Liver (tissue), 3 donors: ENCODE data around the gene INSR.

Source experiments
- HNF4A ChIP-seq, 2 donors: conservative IDR thresholded peaks; 2 replicates each; pipeline ENCODE4 v1.6.1; 2016; ENCODE audit warnings: antibody characterized with exemption in 2 of 2, mild to moderate bottlenecking in 2 of 2
- JUND ChIP-seq, 2 donors: IDR thresholded peaks; 2 replicates each; pipeline ENCODE4 v1.6.1; 2016; ENCODE audit warnings: antibody characterized with exemption in 2 of 2
- NR2F2 ChIP-seq: IDR thresholded peaks from 2 replicates; pipeline ENCODE4 v1.6.1; 2016; ENCODE audit warnings: antibody characterized with exemption
- RAD21 ChIP-seq, 2 donors: IDR thresholded peaks; 2 replicates each; pipeline ENCODE4 v1.6.1; 2016; ENCODE audit warnings: antibody characterized with exemption in 2 of 2, mild to moderate bottlenecking in 2 of 2
- SP1 ChIP-seq: IDR thresholded peaks from 2 replicates; pipeline ENCODE4 v1.6.1; 2018; ENCODE audit warnings: antibody characterized with exemption, mild to moderate bottlenecking
- TAF1 ChIP-seq: conservative IDR thresholded peaks from 2 replicates; pipeline ENCODE4 v1.6.1; 2016; ENCODE audit warnings: antibody characterized with exemption, mild to moderate bottlenecking
- YY1 ChIP-seq: IDR thresholded peaks from 2 replicates; pipeline ENCODE4 v1.6.1; 2016; ENCODE audit warnings: antibody characterized with exemption, mild to moderate bottlenecking
- TF ChIP-seq, protein P1 (sequence below): fragments of 150-350 bp; IDR thresholded peaks from 2 replicates; pipeline ENCODE4 v1.5.1; 2017; ENCODE audit warnings: improper control_type of control experiment, low read depth, low read length; ENCODE audit not compliant: missing input control
- TF ChIP-seq, protein P2 (sequence below): IDR thresholded peaks from 2 replicates; pipeline ENCODE4 v1.6.1; 2016; ENCODE audit warnings: antibody characterized with exemption
- TF ChIP-seq, protein P3 (sequence below): IDR thresholded peaks from 2 replicates; pipeline ENCODE4 v1.6.1; 2016; ENCODE audit warnings: antibody characterized with exemption
- TF ChIP-seq, protein P4 (sequence below): IDR thresholded peaks from 2 replicates; pipeline ENCODE4 v1.6.1; 2016; ENCODE audit warnings: antibody characterized with exemption, mild to moderate bottlenecking
- donor health status: healthy.
- donor health status: healthy.

DNA sequence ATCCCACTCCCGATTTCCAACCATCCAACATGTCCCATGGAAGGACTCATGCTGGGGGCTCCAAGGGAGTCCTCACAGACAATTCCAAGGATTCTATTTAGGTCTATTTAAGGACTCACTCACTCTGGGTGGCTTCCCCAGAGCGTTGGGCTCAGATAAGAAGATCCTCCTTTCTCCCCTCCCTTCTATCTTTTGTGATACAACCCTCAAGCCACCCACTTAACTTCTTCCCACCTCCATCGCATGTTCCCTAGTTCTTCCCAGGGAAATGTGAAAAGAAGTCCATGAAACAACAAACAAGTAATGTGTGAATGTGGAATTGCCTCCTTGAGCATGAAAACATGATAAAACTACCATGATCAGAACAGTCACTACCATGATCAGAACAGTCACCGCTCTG lies 29.4 kb downstream of the INSR start:
- TF ChIP-seq, protein P1, sequence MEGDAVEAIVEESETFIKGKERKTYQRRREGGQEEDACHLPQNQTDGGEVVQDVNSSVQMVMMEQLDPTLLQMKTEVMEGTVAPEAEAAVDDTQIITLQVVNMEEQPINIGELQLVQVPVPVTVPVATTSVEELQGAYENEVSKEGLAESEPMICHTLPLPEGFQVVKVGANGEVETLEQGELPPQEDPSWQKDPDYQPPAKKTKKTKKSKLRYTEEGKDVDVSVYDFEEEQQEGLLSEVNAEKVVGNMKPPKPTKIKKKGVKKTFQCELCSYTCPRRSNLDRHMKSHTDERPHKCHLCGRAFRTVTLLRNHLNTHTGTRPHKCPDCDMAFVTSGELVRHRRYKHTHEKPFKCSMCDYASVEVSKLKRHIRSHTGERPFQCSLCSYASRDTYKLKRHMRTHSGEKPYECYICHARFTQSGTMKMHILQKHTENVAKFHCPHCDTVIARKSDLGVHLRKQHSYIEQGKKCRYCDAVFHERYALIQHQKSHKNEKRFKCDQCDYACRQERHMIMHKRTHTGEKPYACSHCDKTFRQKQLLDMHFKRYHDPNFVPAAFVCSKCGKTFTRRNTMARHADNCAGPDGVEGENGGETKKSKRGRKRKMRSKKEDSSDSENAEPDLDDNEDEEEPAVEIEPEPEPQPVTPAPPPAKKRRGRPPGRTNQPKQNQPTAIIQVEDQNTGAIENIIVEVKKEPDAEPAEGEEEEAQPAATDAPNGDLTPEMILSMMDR, result no peak
- TF ChIP-seq SP1 (no peak), RAD21 (IDR thresholded peaks at IDR 0.05) (no peak), TAF1 (no peak), HNF4A (conservative IDR thresholded peaks at IDR 0.05) (no peak), NR2F2 (no peak), JUND (IDR thresholded peaks at IDR 0.05) (no peak), YY1 (no peak)
- TF ChIP-seq, protein P2, sequence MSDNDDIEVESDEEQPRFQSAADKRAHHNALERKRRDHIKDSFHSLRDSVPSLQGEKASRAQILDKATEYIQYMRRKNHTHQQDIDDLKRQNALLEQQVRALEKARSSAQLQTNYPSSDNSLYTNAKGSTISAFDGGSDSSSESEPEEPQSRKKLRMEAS, result no peak
- TF ChIP-seq, protein P3, sequence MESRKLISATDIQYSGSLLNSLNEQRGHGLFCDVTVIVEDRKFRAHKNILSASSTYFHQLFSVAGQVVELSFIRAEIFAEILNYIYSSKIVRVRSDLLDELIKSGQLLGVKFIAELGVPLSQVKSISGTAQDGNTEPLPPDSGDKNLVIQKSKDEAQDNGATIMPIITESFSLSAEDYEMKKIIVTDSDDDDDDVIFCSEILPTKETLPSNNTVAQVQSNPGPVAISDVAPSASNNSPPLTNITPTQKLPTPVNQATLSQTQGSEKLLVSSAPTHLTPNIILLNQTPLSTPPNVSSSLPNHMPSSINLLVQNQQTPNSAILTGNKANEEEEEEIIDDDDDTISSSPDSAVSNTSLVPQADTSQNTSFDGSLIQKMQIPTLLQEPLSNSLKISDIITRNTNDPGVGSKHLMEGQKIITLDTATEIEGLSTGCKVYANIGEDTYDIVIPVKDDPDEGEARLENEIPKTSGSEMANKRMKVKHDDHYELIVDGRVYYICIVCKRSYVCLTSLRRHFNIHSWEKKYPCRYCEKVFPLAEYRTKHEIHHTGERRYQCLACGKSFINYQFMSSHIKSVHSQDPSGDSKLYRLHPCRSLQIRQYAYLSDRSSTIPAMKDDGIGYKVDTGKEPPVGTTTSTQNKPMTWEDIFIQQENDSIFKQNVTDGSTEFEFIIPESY, result no peak
- TF ChIP-seq, protein P4, sequence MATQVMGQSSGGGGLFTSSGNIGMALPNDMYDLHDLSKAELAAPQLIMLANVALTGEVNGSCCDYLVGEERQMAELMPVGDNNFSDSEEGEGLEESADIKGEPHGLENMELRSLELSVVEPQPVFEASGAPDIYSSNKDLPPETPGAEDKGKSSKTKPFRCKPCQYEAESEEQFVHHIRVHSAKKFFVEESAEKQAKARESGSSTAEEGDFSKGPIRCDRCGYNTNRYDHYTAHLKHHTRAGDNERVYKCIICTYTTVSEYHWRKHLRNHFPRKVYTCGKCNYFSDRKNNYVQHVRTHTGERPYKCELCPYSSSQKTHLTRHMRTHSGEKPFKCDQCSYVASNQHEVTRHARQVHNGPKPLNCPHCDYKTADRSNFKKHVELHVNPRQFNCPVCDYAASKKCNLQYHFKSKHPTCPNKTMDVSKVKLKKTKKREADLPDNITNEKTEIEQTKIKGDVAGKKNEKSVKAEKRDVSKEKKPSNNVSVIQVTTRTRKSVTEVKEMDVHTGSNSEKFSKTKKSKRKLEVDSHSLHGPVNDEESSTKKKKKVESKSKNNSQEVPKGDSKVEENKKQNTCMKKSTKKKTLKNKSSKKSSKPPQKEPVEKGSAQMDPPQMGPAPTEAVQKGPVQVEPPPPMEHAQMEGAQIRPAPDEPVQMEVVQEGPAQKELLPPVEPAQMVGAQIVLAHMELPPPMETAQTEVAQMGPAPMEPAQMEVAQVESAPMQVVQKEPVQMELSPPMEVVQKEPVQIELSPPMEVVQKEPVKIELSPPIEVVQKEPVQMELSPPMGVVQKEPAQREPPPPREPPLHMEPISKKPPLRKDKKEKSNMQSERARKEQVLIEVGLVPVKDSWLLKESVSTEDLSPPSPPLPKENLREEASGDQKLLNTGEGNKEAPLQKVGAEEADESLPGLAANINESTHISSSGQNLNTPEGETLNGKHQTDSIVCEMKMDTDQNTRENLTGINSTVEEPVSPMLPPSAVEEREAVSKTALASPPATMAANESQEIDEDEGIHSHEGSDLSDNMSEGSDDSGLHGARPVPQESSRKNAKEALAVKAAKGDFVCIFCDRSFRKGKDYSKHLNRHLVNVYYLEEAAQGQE, result no peak
